ENCODE results near the gene HM13. TPM values are rescaled to one million over a fixed set of nuclear protein-coding genes. Genes with fewer than 3 reads are reported as not detected.
"Not testable (repeated sequence)": the region's sequence is repeated elsewhere in the genome, so short reads cannot be mapped to it uniquely, and the experiment has no call there.

The HM13 gene
- total and polyA plus RNA-seq, 10 donors, result 62.1 to 122 (median 103) TPM

GRCh38 chr20:31502884-31503673 is 11.2 kb upstream of the HM13 start:
- not testable (repeated sequence) for H3K27ac ChIP-seq, H3K9me3 ChIP-seq, H3K4me1 ChIP-seq, H3K4me3 ChIP-seq, H3K36me3 ChIP-seq
- TF ChIP-seq CTCF (IDR thresholded peaks at IDR 0.05 in 8 of 11, conservative IDR thresholded peaks at IDR 0.05 in 3 of 11) (peak; percentile 86 to 98 (median 95)), POLR2AphosphoS5 (IDR thresholded peaks at IDR 0.05) (peak in 2 of 3 donors; percentile 36 to 41)
- DNase-seq, result peak; percentile 92
- 31 to 54% (median 35%) methylated on average over 12 to 20 of the region's 20 CpGs for WGBS, 5 donors
- H3K27me3 ChIP-seq (replicated peaks in 1 of 7), result peaks cover 0 to 29% (median 0%) of the 10 kb centered on the region in 7 donors
- intact Hi-C loops (cut with DNase I; ENCODE audit: low total_unique reads), result loop anchor here (2.0 kb wide), 1 partner anchor 42 kb away; no protein-coding TSS in a partner anchor

- no peak overlapping the region for H3K4me3 ChIP-seq
- no peak overlapping the region for H3K27ac ChIP-seq
- no peak for DNase-seq
- H3K27me3 ChIP-seq (replicated peaks in 1 of 7), result peaks cover 0 to 33% (median 0%) of the 10 kb centered on the region in 7 donors
- WGBS, 5 donors, result 76 to 93% (median 87%) methylated on average over 1 of the region's 1 CpG
- TF ChIP-seq POLR2A (IDR thresholded peaks at IDR 0.05), result no peak
- no peak for TF ChIP-seq POLR2AphosphoS5 (IDR thresholded peaks at IDR 0.05)
- TF ChIP-seq CTCF (IDR thresholded peaks at IDR 0.05 in 8 of 11, conservative IDR thresholded peaks at IDR 0.05 in 3 of 11), result no peak
- H3K9me3 ChIP-seq, result peaks cover 0 to 7% (median 0%) of the 10 kb centered on the region in 8 donors
- H3K4me1 ChIP-seq, result peaks cover 0 to 8% (median 8%) of the 10 kb centered on the region in 6 donors
- no peaks in the 10 kb centered on the region for H3K36me3 ChIP-seq
- intact Hi-C loops (cut with DNase I; ENCODE audit: low total_unique reads), result no loop called here
These were observed 8.3 kb upstream of the HM13 start for GRCh38 chr20:31505903-31506302.

DNA sequence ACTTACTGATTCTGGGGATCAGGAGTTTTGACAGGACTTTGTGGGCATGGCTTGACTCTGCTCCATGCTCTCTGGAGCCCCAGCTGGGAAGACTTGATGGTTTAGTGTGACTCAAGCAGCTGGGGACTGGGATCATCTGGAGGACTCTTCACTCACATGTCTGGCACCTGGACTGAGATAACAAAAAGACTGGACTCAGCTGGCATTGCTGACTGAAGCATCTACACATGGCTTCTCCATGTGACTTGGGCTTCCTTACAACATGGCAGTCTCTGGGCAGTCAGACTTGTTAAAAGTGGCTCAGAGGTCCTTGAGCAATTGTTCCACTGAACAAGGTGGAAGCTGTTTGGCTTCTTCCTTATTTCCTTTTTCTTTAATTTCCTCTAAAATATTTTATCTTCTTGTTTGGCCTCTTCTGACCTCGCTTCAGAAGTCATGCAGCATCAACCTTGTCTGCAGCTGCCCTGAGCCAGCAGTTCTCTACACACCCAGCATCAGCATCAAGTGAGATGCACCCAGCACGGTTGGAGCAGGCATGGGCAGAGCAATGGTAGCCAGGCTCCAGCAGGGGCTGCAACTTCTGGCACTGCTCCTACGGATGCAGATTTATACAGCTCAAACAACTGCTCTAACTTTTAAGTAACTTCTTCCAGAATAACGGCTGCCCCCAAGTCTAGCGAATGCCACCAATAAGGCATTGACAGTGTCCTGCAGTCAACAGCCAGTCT is 5.6 kb upstream of the HM13 start:
- Histone ChIP-seq H3K36me3 (no peaks in the 10 kb centered on the region), H3K4me1 (peaks cover 0 to 2% (median 1%) of the 10 kb centered on the region in 6 donors), H3K9me3 (peaks cover 0 to 7% (median 0%) of the 10 kb centered on the region in 8 donors), H3K4me3 (no peak overlapping the region), H3K27me3 (replicated peaks in 1 of 7) (peaks cover 0 to 28% (median 0%) of the 10 kb centered on the region in 7 donors), H3K27ac (no peak overlapping the region)
- 84 to 93% (median 87%) methylated on average over 5 of the region's 5 CpGs for WGBS, 5 donors
- intact Hi-C loops (cut with DNase I; ENCODE audit: low total_unique reads), result no loop called here
- TF ChIP-seq POLR2A (IDR thresholded peaks at IDR 0.05), result no peak
- TF ChIP-seq CTCF (IDR thresholded peaks at IDR 0.05 in 8 of 11, conservative IDR thresholded peaks at IDR 0.05 in 3 of 11), result no peak
- TF ChIP-seq POLR2AphosphoS5 (IDR thresholded peaks at IDR 0.05), result no peak
- no peak for DNase-seq
